Lung (tissue), 12 donors: ENCODE data around the gene SETBP1. TPM values are rescaled to one million over a fixed set of nuclear protein-coding genes. Genes with fewer than 3 reads are reported as not detected.

Experiments used
- ATAC-seq: fragments of 200-7000 bp; cut with Tn5 transposase; one replicate; pipeline ENCODE4 v1.9.1; 2020; ENCODE audit warnings: moderate number of reproducible peaks; ENCODE audit not compliant: insufficient read depth, low FRiP score
- DNase-seq, 3 donors: peaks; one replicate each; pipeline ENCODE4 v3.0.0-alpha.2; 2013 to 2017
- H3K27ac ChIP-seq, 2 donors: one replicate each; pipeline ENCODE4 v1.5.1; 2013; ENCODE audit warnings: mild to moderate bottlenecking in 2 of 2, moderate library complexity in 2 of 2, control low read depth in 1 of 2, inconsistent platforms in 1 of 2, low read depth in 1 of 2, low read length in 1 of 2
- H3K27me3 ChIP-seq, 3 donors: one replicate each; pipeline ENCODE4 v1.5.1; 2013; ENCODE audit warnings: low read length in 2 of 3; ENCODE audit not compliant: control insufficient read depth in 3 of 3, insufficient read depth in 3 of 3
- H3K36me3 ChIP-seq, 4 donors: one replicate each; pipeline ENCODE4 v1.5.1; 2013; ENCODE audit warnings: low read length in 4 of 4, mild to moderate bottlenecking in 1 of 4, moderate library complexity in 1 of 4; ENCODE audit not compliant: control insufficient read depth in 4 of 4, insufficient read depth in 4 of 4
- H3K4me1 ChIP-seq, 5 donors: one replicate each; pipeline ENCODE4 v1.5.1; 2013; ENCODE audit warnings: low read length in 5 of 5, mild to moderate bottlenecking in 2 of 5, moderate library complexity in 1 of 5; ENCODE audit not compliant: control insufficient read depth in 5 of 5, insufficient read depth in 5 of 5
- H3K4me3 ChIP-seq: one replicate; pipeline ENCODE4 v1.5.1; 2013; ENCODE audit warnings: mild to moderate bottlenecking, control low read depth, moderate library complexity
- H3K9ac ChIP-seq, 2 donors: one replicate each; pipeline ENCODE4 v1.5.1; 2013; ENCODE audit warnings: low read length in 2 of 2, control low read depth in 1 of 2; ENCODE audit not compliant: insufficient read depth in 1 of 2
- H3K9me3 ChIP-seq, 4 donors: one replicate each; pipeline ENCODE4 v1.5.1; 2013; ENCODE audit warnings: low read length in 3 of 4, mild to moderate bottlenecking in 1 of 4, moderate library complexity in 1 of 4; ENCODE audit not compliant: control insufficient read depth in 4 of 4, insufficient read depth in 3 of 4
- WGBS, 2 donors: extraction: QIAGEN DNeasy Blood & Tissue Kit; methylation state at CpG; one replicate each; pipeline ENCODE4 v1.1.7; 2013; 5-methylcytosine and 5-hydroxymethylcytosine counted together
- polyA plus RNA-seq, 2 donors: library from polyadenylated mRNA; stranded (reverse); fragments of 200-250 nt; gene quantifications; one replicate each; pipeline ENCODE4 v1.2.1, GENCODE V29; 2013
- total RNA-seq, 2 donors: library from RNA; depleted of rRNA in 1 of 2; stranded (reverse); fragments of >200 nt in 1 of 2; gene quantifications; one replicate each; pipeline ENCODE4 v1.2.1, GENCODE V29; 2014 to 2021
- TF ChIP-seq, protein P1 (sequence below): IDR thresholded peaks from 2 replicates; pipeline ENCODE4 v1.5.1; 2012; ENCODE audit warnings: mild to moderate bottlenecking; ENCODE audit errors: control extremely low read depth, extremely low read depth
- donor health status: control.
- donor health status: control.
- donor health status: Bipolar disorder and iron deficiency.
- donor health status: healthy.
- donor health status: DM: yes; HTN: yes; CAD: no.

Gene SETBP1
- total and polyA plus RNA-seq, 4 donors, result 1.6 to 43.8 (median 16.6) TPM

DNA sequence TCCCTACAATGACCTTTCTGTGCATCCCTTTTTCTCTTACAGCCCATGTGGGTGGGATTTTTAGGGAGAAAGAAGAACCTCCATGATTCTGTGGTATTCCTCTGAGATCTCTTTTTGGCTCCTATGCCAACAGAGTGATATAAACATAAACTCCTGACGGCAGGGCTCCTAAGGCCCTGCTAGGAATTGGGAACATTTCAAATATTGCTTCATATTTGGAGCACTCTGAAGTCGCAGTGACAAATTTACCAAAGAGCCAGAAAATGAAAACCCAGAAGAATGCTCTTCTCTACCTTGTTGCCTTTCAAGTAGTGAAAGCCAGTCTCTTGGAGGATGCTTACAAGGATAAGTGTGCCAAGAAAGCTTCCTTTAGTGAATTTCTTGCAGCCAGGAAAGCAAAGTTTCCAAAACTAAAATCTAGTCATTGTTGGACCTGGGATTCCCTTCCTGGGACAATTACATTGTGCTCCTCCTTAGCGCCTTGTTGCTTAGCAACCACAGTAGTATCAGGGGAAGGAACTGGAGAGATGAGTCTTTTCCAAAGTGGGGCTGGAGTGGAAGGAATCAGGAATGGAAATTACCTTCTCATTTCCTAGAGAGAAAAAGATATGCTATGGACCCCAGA, 7.3 kb upstream of the SETBP1 start:
- Histone ChIP-seq H3K9ac (no peak overlapping the region), H3K4me1 (peaks cover 0 to 11% (median 0%) of the 10 kb centered on the region in 5 donors)
- 56 to 76% methylated on average over 3 of the region's 3 CpGs for WGBS, 2 donors

DNA sequence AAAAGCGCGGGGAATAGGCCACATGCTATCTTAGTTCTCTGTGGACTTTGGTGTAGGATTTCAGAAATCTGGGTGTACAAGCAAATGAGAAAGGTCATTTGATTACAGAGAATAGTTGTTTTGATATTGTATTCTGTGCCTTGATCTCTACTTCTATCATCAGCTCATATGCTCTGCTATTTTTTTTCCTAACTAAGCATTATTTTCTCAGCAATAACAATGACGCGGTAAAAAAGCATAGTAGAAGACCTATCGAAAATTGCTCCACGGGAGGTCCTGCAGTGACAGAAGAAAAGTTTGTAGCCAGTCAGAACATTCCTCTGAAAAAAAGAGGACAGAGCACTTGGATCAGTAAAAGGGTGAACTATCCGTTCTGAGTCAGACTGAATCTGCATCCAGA, 2.8 kb upstream of the SETBP1 start:
- TF ChIP-seq, protein P1, sequence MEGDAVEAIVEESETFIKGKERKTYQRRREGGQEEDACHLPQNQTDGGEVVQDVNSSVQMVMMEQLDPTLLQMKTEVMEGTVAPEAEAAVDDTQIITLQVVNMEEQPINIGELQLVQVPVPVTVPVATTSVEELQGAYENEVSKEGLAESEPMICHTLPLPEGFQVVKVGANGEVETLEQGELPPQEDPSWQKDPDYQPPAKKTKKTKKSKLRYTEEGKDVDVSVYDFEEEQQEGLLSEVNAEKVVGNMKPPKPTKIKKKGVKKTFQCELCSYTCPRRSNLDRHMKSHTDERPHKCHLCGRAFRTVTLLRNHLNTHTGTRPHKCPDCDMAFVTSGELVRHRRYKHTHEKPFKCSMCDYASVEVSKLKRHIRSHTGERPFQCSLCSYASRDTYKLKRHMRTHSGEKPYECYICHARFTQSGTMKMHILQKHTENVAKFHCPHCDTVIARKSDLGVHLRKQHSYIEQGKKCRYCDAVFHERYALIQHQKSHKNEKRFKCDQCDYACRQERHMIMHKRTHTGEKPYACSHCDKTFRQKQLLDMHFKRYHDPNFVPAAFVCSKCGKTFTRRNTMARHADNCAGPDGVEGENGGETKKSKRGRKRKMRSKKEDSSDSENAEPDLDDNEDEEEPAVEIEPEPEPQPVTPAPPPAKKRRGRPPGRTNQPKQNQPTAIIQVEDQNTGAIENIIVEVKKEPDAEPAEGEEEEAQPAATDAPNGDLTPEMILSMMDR, result no peak
- no peak overlapping the region for H3K27ac ChIP-seq
- no peak for DNase-seq
- ATAC-seq, result no peak
- no peaks in the 10 kb centered on the region for H3K9me3 ChIP-seq
- no peaks in the 10 kb centered on the region for H3K27me3 ChIP-seq
- H3K4me1 ChIP-seq, result peaks cover 0 to 27% (median 9%) of the 10 kb centered on the region in 5 donors
- 92 to 94% methylated on average over 7 of the region's 7 CpGs for WGBS, 2 donors
- H3K4me3 ChIP-seq, result no peak overlapping the region
- no peak overlapping the region for H3K9ac ChIP-seq
- H3K36me3 ChIP-seq, result peaks cover 0 to 2% (median 0%) of the 10 kb centered on the region in 4 donors

More for the DNA sequence above, 7.3 kb upstream of the SETBP1 start:
- H3K4me3 ChIP-seq, result no peak overlapping the region
- H3K36me3 ChIP-seq, result peaks cover 0 to 2% (median 0%) of the 10 kb centered on the region in 4 donors
- TF ChIP-seq, protein P1, result no peak
- H3K9me3 ChIP-seq, result no peaks in the 10 kb centered on the region
- ATAC-seq, result no peak
- peak in 2 of 3 donors; percentile 48 to 53 for DNase-seq
- H3K27ac ChIP-seq, result no peak overlapping the region
- H3K27me3 ChIP-seq, result no peaks in the 10 kb centered on the region

DNA sequence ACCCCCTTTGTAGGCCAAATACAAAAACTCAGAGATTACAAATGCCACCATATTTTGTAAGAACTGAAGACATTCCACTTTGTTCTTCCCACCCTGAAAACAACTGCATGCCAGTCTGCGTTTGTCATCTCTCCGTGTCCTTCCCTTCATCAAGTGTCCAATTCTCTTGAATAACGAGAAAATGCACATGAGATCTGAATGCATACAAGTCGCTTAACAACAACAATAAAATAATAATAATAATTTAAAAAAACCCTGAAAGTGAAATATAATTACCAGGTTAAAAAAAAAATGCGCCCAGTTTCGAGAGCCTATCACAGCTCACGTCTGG, 2.0 kb upstream of the SETBP1 start:
- Histone ChIP-seq H3K36me3 (peaks cover 0 to 2% (median 0%) of the 10 kb centered on the region in 4 donors), H3K27me3 (no peaks in the 10 kb centered on the region), H3K4me3 (no peak overlapping the region), H3K9ac (peak overlapping the region in 1 of 2 donors; percentile 47), H3K9me3 (no peaks in the 10 kb centered on the region), H3K4me1 (peaks cover 2 to 27% (median 17%) of the 10 kb centered on the region in 5 donors), H3K27ac (no peak overlapping the region)
- ATAC-seq (no peak), DNase-seq (no peak)
- 14 to 20% methylated on average over 7 of the region's 7 CpGs for WGBS, 2 donors
- TF ChIP-seq, protein P1, result no peak
